HepG2 (cell line): ENCODE measurements around the gene AHCYL1. TPM values are rescaled to one million over a fixed set of nuclear protein-coding genes. Genes with fewer than 3 reads are reported as not detected.
A peak's percentile ranks its signal among the peaks of the same experiment; 100 is the strongest.

Experiments
- CREM ChIP-seq, 2 experiments: sonication (generic) in 1 of 2; formaldehyde crosslinking in 1 of 2; IDR thresholded peaks; 2 replicates each; pipeline versions ENCODE4 v1.4.0 to v1.6.1; 2016 to 2020; ENCODE audit warnings: antibody characterized with exemption in 1 of 2, mild to moderate bottlenecking in 1 of 2, missing genetic modification reagents in 1 of 2
- IKZF4 ChIP-seq: sonication (generic); formaldehyde crosslinking; IDR thresholded peaks from 2 replicates; pipeline ENCODE4 v1.5.1; 2020; ENCODE audit warnings: borderline replicate concordance, mild to moderate bottlenecking, low read depth, missing genetic modification reagents; ENCODE audit errors: not compliant biosample characterization
- MEIS2 ChIP-seq: sonication (generic); formaldehyde crosslinking; IDR thresholded peaks from 2 replicates; pipeline ENCODE4 v1.9.0; 2021; ENCODE audit warnings: mild to moderate bottlenecking, missing genetic modification reagents
- SALL1 ChIP-seq: sonication (generic); formaldehyde crosslinking; IDR thresholded peaks from 2 replicates; pipeline ENCODE4 v1.8.0; 2022; ENCODE audit warnings: mild to moderate bottlenecking, missing genetic modification reagents
- SMC3 ChIP-seq: IDR thresholded peaks from 2 replicates; pipeline ENCODE4 v1.6.1; 2011; ENCODE audit warnings: low read length, improper control_type of control experiment
- THAP11 ChIP-seq: IDR thresholded peaks from 2 replicates; pipeline ENCODE4 v1.6.1; 2016; ENCODE audit warnings: missing biosample characterization, missing genetic modification reagents
- ZNF329 ChIP-seq: sonication (generic); formaldehyde crosslinking; IDR thresholded peaks from 2 replicates; pipeline ENCODE4 v1.9.0; 2021; ENCODE audit warnings: low read depth, mild to moderate bottlenecking, missing genetic modification reagents
- ZNF766 ChIP-seq: sonication (generic); formaldehyde crosslinking; IDR thresholded peaks from 2 replicates; pipeline ENCODE4 v1.5.0; 2020; ENCODE audit warnings: missing genetic modification reagents, borderline replicate concordance
- ZNF782 ChIP-seq: sonication (generic); formaldehyde crosslinking; IDR thresholded peaks from 2 replicates; pipeline ENCODE4 v1.4.0; 2020; ENCODE audit warnings: missing genetic modification reagents, mild to moderate bottlenecking, borderline replicate concordance
- ZNF839 ChIP-seq: sonication (generic); formaldehyde crosslinking; IDR thresholded peaks from 2 replicates; pipeline ENCODE4 v1.4.0; 2020; ENCODE audit warnings: missing genetic modification reagents, mild to moderate bottlenecking, borderline replicate concordance
- ZNF891 ChIP-seq: sonication (generic); formaldehyde crosslinking; IDR thresholded peaks from 2 replicates; pipeline ENCODE4 v1.5.0; 2020; ENCODE audit warnings: mild to moderate bottlenecking, missing genetic modification reagents
- polyA plus RNA-seq, 8 experiments: library from polyadenylated mRNA; depleted of rRNA in 3 of 8; stranded (reverse) in 7 of 8; unstranded in 1 of 8; fragments of >200 nt; fragmentation: Illumina TruSeq in 4 of 8; extraction: Trizol in 4 of 8; gene quantifications; 2 replicates each; pipeline versions ENCODE4 v1.2.1 to v1.2.3, GENCODE V29; 2011 to 2016; ENCODE audit warnings: low read depth in 4 of 8, missing spikeins in 1 of 8, mixed read lengths in 1 of 8; ENCODE audit not compliant: insufficient read depth in 1 of 8
- total RNA-seq, 5 experiments: library from RNA; depleted of rRNA; stranded (reverse); fragments of >200 nt; fragmentation: Illumina TruSeq; extraction: Trizol; gene quantifications; 2 replicates each; pipeline ENCODE4 v1.2.3, GENCODE V29; 2016; ENCODE audit warnings: low read depth in 1 of 5
- TF ChIP-seq, protein P1 (sequence below): sonication (generic); formaldehyde crosslinking; IDR thresholded peaks from 2 replicates; pipeline ENCODE4 v1.5.0; 2020; ENCODE audit warnings: mild to moderate bottlenecking, missing genetic modification reagents
- TF ChIP-seq, protein P2 (sequence below): sonication (generic); IDR thresholded peaks from 2 replicates; pipeline ENCODE4 v1.6.1; 2016; ENCODE audit warnings: low read depth, borderline replicate concordance
- TF ChIP-seq, protein P3 (sequence below), 2 experiments: sonication (generic) in 1 of 2; formaldehyde crosslinking in 1 of 2; IDR thresholded peaks; 2 replicates each; pipeline versions ENCODE4 v1.4.0 to v1.6.1; 2016 to 2020; ENCODE audit warnings: borderline replicate concordance in 1 of 2, low read depth in 1 of 2, mild to moderate bottlenecking in 1 of 2, missing genetic modification reagents in 1 of 2
- TF ChIP-seq, protein P4 (sequence below): sonication (generic); formaldehyde crosslinking; IDR thresholded peaks from 2 replicates; pipeline ENCODE4 v1.9.0; 2021; ENCODE audit warnings: missing genetic modification reagents, borderline replicate concordance
- TF ChIP-seq, protein P5 (sequence below): conservative IDR thresholded peaks from 2 replicates; pipeline ENCODE4 v1.6.1; 2018; ENCODE audit warnings: missing genetic modification reagents

Gene AHCYL1
- total and polyA plus RNA-seq, 2 of the 13 experiments (the other 11 are each of a cell fraction or from before 2014, with no cell fraction given), result 40.9 to 76.3 TPM

DNA sequence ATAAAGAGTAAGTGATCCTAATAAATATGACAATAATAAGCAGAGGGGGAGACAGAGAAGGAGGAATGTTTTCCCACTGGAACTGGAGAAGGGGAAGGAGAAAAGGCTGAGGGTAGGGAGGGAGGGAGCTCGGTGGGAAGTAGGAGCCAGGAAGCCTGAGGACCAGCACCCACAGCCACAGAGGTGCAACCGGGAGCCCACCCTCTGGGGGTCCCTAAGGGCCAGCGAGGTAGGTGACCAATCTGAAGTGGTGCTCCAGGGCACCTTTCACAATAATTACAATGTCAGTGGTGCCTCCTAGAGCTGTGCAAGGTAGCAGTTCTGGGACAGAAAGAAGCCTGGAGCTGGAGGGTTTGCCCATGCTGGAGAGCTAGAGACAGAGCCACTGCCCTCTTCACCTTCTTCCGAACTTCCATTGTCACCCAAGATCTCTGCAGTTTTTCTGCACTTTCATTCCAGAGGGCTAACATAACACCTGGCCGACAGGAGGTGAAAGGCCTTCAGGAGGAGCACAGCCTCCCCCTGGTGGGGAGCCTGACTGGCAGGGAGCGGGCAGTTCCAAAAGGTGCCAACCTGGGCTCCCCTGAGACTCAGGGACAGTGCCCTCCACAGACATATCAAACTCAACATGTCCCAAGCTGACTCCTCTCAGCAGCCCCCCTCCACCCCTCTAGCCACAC lies 4.1 kb upstream of the AHCYL1 start (continued):
- TF ChIP-seq, protein P1, sequence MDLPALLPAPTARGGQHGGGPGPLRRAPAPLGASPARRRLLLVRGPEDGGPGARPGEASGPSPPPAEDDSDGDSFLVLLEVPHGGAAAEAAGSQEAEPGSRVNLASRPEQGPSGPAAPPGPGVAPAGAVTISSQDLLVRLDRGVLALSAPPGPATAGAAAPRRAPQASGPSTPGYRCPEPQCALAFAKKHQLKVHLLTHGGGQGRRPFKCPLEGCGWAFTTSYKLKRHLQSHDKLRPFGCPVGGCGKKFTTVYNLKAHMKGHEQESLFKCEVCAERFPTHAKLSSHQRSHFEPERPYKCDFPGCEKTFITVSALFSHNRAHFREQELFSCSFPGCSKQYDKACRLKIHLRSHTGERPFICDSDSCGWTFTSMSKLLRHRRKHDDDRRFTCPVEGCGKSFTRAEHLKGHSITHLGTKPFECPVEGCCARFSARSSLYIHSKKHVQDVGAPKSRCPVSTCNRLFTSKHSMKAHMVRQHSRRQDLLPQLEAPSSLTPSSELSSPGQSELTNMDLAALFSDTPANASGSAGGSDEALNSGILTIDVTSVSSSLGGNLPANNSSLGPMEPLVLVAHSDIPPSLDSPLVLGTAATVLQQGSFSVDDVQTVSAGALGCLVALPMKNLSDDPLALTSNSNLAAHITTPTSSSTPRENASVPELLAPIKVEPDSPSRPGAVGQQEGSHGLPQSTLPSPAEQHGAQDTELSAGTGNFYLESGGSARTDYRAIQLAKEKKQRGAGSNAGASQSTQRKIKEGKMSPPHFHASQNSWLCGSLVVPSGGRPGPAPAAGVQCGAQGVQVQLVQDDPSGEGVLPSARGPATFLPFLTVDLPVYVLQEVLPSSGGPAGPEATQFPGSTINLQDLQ (CRISPR knock-in tag), result no peak
- TF ChIP-seq SALL1, result peak; percentile 44; the same call in 1 of the 2 replicates
- no peak for TF ChIP-seq ZNF839
- TF ChIP-seq IKZF4 (CRISPR knock-in tag), result no peak
- no peak for TF ChIP-seq ZNF329 (CRISPR knock-in tag)
- no peak for TF ChIP-seq ZNF766 (CRISPR knock-in tag)
- 0 out of 2 replicates have a peak, but pooled peaks have one; percentile 43 for TF ChIP-seq MEIS2 (CRISPR knock-in tag)
- TF ChIP-seq, protein P2, sequence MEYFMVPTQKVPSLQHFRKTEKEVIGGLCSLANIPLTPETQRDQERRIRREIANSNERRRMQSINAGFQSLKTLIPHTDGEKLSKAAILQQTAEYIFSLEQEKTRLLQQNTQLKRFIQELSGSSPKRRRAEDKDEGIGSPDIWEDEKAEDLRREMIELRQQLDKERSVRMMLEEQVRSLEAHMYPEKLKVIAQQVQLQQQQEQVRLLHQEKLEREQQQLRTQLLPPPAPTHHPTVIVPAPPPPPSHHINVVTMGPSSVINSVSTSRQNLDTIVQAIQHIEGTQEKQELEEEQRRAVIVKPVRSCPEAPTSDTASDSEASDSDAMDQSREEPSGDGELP, result no peak
- TF ChIP-seq SMC3, result peak; percentile 67
- no peak for TF ChIP-seq ZNF782 (CRISPR knock-in tag)
- TF ChIP-seq ZNF891, result no peak
- no peak for TF ChIP-seq THAP11 (CRISPR knock-in tag)
- no peak for TF ChIP-seq CREM (IDR thresholded peaks at IDR 0.05)
- TF ChIP-seq CREM (CRISPR knock-in tag; IDR thresholded peaks at IDR 0.05), result no peak
- TF ChIP-seq, protein P3, sequence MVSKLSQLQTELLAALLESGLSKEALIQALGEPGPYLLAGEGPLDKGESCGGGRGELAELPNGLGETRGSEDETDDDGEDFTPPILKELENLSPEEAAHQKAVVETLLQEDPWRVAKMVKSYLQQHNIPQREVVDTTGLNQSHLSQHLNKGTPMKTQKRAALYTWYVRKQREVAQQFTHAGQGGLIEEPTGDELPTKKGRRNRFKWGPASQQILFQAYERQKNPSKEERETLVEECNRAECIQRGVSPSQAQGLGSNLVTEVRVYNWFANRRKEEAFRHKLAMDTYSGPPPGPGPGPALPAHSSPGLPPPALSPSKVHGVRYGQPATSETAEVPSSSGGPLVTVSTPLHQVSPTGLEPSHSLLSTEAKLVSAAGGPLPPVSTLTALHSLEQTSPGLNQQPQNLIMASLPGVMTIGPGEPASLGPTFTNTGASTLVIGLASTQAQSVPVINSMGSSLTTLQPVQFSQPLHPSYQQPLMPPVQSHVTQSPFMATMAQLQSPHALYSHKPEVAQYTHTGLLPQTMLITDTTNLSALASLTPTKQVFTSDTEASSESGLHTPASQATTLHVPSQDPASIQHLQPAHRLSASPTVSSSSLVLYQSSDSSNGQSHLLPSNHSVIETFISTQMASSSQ (IDR thresholded peaks at IDR 0.05; ENCODE audit: low read depth), result no peak
- TF ChIP-seq, protein P3 (CRISPR knock-in tag; IDR thresholded peaks at IDR 0.05; ENCODE audit: borderline replicate concordance), result no peak
- TF ChIP-seq, protein P4, sequence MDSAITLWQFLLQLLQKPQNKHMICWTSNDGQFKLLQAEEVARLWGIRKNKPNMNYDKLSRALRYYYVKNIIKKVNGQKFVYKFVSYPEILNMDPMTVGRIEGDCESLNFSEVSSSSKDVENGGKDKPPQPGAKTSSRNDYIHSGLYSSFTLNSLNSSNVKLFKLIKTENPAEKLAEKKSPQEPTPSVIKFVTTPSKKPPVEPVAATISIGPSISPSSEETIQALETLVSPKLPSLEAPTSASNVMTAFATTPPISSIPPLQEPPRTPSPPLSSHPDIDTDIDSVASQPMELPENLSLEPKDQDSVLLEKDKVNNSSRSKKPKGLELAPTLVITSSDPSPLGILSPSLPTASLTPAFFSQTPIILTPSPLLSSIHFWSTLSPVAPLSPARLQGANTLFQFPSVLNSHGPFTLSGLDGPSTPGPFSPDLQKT (CRISPR knock-in tag), result no peak
- TF ChIP-seq, protein P5, sequence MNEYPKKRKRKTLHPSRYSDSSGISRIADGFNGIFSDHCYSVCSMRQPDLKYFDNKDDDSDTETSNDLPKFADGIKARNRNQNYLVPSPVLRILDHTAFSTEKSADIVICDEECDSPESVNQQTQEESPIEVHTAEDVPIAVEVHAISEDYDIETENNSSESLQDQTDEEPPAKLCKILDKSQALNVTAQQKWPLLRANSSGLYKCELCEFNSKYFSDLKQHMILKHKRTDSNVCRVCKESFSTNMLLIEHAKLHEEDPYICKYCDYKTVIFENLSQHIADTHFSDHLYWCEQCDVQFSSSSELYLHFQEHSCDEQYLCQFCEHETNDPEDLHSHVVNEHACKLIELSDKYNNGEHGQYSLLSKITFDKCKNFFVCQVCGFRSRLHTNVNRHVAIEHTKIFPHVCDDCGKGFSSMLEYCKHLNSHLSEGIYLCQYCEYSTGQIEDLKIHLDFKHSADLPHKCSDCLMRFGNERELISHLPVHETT (CRISPR knock-in tag), result no peak
